NCI-H82 treated with DMSO at 0.1 percent for 48 hours (cell line): ENCODE results near the gene PNMA1.
"Not testable (repeated sequence)": the region's sequence is repeated elsewhere in the genome, so short reads cannot be mapped to it uniquely, and the experiment has no call there.

Experiments used
- DNase-seq: peaks from one replicate; lab custom pipeline; 2025; ENCODE audit not compliant: unreplicated experiment; lab: John Stamatoyannopoulos, UW

PNMA1 gene

DNA sequence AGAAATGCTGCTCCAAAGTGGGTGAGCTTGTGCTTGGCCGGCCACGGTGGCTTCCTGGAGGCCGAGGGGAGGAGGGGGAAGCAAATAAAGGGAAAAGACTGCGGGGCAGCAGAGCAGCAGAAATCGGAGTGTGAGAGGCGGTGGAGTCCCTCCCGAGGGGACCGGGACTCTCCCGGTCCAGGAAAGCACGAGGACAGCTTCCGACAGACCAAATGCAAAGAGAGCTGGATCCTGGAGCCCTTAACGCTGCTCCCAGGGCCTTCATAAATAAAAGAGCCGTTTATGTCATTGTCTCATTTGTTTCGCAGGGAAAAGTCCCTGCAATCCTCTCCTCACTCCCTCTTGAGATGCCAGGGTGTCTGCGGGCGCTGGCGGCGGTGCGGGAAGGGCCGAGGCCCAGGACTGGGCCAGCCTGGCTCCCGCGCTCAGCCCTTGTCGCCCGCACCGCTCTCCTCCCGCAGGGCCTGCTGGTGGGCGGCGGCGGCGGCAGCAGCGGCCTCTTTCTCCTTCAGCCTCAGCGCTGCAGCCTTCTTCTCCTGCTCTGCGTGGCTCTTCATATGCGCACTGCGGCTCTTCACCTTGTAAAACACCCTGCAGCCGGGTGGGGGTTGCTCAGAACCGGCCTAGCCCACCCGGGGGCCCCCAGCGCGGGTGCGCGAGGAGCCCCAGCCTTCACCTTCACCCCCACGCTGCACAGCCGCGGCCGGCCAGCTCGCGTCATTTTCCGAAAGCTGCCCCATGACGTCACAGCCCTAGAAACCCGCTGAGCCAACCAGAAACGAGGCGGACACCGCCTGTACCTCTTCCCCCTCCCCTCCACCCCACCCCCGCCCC lies 4.5 kb upstream of the PNMA1 start:
- no peak for DNase-seq

DNA sequence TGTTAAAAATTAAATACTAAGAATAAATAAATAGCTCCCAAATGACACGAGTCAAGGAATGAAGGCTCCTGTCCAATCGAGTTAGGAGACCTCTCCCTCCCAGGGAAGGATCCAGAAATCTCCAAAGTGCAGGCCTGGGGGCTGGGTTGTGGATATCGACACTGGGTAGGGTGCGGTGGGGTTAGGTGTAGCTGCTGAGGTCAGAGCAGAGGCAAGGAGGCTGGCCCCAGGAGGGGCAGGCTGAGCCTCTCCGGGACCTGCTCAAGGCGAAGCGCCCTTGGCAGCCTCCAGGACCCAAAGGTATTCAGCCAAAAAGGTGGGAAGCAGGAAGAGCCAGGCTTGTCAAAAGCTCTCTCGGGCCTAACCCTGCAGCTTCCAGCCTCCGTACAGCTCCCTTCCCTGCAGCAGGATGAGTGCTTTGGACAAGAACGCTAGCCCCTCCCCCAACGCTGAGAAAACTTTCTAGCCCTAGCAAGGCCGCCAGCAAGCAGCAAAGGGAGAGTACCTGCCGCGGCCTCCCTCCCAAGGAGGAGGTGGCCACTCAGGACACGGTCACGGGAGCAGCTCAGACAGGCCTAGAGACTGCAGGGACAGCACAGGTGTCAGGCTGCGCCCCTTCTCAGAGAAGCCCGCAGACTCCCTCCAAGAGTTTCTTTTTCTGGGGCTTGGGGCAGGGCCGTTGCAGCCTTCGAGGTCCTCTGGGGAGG lies 3.7 kb upstream of the PNMA1 start:
- DNase-seq, result no peak

DNA sequence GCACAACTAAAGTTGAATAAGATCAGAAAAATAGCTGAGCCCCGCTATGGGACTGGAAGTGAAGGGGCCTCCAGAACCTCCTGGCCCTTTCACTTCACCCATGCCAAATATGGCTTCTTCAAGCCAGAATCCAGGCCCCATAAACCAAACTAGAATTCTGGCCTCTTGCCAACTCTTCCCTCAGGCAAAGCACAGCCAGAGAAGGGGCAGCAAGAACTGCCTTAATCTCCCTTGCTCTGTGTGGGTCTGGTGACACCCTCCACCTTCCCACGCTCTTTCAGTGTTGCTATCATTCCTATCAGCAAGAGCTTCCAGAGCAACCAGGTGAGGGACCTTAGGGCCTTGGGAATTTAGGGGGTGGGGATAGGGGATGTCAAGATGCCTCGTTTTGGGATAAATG lies 3.1 kb upstream of the PNMA1 start:
- peak; percentile 4 for DNase-seq

DNA sequence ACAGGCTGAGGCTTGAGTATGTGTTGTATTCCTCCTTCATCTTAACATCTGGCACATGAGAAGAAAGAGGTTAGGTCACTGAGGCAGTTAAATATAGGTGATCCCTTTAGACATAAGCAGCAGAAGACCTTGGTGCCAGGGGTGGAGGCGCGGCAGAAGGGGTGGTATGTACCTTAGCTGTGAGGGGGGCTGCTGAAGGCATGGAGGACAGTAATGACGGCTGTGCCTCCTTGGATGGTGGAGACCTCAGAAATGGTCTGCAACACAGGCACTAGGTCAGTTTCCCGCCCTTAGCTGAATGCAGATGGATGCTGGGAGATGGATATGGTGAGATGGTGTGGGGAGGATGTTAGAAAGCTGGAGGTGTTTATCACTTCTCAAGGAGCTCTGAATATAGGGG lies 1.5 kb upstream of the PNMA1 start:
- DNase-seq, result no peak

DNA sequence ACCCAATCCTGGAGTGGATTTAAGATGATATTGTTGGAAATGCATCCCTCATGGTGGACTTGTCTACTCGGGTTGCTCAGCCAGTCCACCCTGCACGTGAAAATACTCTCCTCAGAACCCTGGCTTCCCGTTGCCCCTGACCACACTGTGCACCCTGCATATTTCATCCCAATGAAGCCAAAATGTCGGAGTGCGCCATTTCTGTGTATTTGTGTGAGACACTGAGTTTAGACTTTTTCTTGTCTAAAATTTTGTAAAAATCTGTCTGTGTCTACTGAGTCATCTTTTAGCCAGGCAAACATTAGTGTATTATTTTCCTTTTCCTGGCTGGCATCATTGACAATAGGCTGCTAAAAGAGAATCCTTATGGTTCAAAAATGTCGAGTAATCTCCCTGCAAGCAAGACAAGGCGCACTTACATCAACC lies 485 bp upstream of the PNMA1 start:
- no peak for DNase-seq

DNA sequence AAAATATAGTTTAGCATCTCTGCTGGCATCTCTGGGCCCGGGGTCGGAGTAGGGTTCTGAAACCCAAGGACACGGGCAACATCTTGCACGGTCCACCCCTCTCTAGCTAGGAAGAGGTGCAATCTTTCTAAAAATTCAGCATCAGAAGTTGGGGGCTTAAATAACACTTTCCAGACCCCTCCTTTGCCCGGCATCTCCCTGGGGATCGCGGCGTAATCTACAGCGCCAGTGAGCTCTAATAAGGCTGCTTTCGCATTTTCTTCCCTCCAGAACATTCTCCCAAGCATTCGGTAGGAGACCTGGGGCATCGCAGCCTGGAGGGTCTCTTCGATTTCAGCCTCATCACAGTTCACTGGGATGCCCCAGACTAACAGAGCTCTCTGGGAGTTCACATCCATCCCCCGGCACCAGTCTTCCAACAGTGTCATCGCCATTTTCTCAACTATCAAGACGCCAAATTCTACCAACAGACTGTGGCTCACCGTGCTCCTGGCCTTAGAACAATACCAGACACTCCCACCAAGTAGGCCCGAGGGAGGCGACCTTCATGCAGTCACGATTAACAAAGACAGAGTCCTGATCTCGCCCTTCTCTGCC lies 880 bp downstream of the PNMA1 start:
- no peak for DNase-seq

DNA sequence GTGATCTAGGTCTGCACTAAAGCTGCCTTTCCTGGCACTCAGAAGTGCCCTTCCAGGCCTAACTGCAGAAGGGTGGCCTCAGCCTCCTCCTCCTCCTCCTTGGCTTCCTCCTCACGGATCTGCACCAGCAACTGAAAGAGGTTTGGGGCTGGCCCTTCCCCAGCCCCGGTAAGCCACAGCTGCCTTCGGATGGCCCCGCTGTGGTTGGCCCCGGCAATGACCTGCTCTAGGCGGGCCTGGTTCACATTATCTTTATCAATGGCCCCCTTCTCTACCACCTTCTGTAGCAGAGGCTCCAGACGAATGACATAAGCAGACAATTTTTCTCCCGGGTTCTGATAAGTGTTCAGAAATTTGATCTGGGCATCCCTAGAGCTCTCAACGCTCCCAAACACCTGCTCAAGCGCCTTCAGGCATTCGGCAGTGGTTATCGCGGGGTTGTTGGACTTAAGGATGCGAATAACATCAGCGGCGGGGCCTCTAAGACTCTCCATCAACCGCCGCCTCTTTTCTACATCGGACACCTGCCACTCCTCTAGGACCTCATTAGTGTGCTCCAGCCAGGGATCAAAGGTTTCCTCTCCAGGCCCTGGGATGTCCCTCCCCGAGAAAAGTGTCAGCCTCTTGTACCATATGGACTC lies 1.5 kb downstream of the PNMA1 start:
- peak; percentile 8 for DNase-seq

DNA sequence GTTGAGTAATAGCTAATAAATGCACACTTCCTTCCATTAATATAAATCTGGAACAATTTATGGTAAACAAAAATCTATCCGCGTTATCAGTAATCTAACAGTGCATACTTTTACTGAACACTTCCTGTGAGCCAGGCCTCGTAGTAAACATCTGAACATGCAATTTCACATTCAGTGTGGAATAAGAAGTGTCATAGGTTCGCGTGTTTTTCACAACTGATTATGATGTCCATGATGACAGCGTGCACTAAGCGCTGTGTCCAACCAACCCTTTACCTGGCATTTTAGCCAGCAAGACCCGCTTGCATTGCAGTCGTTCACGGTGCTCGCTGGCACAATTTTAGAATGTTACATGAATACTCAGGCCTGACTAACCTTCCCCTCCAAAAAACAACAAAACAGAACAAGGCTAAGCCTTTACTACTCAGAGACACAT lies 2.1 kb downstream of the PNMA1 start:
- DNase-seq, result no peak

DNA sequence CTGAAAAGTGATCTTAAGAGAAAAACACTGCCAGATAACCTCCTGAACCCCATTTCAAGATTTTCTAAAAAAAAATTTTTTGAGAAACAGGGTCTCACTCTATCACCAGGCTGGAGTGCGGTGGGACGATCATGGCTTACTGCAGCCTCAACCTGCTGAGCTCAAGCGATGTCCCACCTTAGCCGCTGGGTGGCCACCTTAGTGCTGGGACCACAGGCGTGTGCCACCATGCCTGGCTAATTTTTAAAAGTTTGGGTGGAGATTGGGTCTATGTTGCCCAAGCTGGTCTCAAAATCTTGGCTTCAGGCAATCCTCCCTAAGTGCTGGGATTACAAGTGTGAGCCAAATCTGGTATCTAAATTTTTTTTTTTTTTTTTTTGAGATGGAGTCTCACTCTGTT lies 3.4 kb downstream of the PNMA1 start:
- DNase-seq, result no peak

DNA sequence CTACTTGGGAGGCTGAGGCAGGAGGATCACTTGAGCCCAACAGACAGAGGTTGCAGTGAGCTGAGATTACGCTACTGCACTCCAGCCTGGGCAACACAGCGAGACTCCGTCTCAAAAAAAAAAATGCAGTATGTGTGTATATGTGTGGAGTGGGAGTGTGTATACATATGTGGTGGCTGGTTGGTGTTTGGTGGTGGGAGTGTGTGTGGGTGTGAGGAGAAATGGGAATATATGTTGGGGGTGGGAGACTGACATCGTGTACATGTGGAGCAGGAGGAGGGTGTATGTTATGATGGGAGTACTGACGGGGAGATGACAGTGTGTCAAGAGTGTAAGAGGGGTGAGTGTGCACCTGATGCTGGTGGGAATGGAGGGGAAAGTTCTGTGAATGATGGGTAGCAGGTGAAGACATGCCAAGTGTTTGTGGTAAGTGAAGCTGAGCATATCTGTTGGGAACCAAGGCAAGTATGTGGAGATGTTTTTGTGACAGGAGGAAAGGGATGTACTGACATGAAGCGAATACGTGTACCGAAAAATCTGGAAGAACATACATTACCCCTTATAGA lies 4.2 kb downstream of the PNMA1 start:
- no peak for DNase-seq

DNA sequence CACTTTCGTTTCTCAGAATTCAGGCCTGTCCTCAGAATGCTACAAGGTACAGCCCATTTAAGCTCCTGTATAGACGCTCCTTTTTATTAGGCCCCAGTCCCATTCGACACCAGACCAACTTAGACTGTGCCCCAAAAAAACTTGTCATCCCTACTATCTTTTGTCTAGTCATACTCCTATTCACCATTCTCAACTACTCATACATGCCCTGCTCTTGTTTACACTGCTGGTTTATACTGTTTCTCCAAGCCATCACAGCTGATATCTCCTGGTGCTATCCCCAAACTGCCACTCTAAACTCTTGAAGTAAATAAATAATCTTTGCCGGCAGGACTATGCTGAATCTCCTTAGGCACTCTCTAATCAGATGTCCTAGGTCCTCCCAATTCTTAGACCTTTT lies 6.1 kb downstream of the PNMA1 start:
- DNase-seq, result not testable (repeated sequence)

DNA sequence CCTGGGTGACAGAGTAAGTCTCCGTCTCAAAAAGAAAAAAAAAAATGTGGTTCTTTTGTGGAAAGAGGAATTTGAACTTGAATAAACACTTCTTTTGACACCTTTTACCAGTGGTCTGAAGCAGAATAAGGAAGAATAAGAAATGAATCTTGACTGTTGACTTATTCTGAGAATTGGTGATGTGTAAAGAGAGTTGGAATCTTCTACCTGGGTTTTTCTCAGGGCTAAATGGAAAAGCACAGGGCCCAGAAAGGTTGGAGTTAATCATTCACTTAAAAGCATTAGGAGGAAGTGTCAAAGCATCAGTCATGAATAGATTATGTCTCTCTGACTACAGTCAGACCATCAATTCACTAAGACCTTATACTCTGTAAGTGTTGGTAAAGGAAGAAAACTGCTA lies 13.9 kb downstream of the PNMA1 start:
- DNase-seq, result no peak

DNA sequence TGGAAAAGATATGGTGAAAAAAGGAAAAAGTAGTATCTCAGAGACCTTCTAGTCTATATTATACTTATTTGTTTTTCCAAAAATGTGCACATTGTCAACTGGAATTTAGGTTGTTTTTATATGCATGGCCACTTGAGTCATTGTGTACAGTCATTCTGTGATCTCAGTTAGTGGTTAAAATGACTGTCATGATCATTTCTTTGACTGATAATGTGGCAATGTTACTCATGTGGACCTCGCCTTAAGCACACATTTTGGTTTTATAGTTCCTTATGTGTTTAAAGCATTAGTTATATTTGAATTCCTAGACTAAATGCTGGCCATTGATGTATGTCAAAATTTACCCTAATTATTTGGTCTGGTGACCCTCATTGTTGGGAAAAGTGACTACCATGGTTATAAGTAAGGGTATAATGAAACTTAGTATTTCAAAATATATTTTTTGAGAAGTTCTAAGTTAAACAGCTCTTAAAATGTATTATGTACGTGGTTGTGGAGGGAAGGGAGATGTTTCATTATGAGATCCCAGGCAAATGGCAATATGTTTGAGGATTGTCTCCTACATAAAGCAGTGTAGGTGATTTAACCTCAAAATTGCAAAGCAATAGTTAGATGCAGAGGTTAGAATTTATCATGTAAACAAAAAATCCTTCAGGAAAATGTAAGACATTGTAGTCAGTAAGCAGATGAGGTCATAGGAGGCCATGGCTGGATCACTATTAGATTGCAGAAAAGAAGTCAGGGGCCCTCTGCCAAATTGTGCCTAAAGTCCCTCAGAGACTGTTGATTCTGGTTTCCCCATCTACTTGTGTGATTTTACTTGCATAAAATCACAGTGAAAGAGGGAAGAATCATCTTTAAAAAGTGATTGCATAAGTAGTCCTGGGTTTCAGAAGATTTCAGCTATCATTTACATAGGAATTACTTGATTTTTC lies 17.5 kb downstream of the PNMA1 start:
- no peak for DNase-seq

DNA sequence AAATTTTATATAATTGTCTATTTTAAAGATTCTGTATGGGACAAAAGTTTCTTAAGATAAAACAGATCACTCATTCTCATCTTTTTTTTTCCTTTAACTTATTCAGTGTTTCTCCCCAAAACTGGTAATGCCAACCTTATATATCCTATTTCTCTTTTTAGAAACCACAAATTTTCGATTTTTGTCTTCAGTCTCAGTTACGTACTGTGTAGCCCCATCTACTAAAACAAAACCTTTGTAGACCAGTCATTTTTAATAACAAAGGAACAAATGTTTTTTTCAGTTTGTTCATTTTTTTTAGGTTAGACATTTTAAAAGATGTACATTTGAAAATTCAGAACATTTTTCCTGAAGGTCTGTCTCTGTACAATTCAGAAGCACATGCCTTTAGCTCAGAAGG lies 18.2 kb downstream of the PNMA1 start:
- no peak for DNase-seq

DNA sequence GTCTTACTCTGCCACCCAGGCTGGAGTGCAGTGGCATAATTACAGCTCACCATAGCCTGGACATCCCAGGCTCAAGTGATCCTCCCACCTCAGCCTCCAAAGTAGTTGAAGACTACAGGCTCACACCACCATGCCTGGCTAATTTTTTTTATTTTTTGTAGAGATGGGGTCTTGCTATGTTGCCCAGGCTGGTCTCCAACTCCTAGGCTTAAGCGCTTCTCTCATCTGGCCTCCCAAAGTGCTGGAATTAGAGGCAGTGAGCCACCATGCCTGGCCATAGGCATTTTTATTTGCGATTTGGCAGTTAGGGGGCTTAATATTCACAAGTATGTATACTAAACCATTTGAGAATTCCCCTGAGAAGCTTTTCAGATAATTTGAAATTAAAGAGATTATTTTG lies 19.1 kb downstream of the PNMA1 start:
- DNase-seq, result no peak

DNA sequence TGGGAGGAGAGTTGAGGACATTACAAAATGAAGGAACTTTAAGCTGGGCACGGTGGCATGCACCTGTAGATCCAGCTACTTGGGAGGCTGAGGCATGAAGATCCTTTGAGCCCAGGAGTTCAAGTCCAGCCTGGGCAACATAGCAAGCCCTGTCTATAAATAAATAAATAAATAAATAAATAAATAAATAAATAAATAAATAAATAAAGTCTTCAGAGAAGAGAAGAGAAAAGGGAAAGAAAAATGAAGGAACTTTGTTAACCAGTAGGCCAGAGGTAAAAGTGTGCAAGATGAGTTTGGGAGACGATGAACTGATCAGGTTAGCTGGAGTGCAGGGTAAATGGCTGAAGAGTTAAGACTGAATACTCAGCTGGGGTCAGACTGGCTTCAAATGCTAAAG lies 20.1 kb downstream of the PNMA1 start:
- DNase-seq, result no peak

DNA sequence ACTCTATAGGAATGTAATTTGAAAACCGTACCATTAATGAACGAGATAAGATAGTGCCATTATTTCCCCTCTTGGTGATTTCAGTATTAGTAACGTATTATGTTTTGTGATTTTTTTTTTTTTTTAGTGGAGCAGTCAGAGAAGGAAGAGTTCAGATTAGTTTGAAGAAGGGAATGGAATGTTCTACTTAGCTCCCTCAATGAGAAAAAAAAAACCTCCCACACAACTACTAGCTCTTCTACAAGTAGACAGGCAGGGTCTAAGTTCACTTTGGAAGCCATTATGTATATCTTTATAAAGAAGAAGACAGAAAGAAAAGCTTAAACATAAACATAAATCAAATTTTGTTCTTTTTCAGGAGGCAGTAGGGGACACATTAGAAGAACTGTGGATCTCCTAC lies 27.3 kb downstream of the PNMA1 start:
- no peak for DNase-seq

DNA sequence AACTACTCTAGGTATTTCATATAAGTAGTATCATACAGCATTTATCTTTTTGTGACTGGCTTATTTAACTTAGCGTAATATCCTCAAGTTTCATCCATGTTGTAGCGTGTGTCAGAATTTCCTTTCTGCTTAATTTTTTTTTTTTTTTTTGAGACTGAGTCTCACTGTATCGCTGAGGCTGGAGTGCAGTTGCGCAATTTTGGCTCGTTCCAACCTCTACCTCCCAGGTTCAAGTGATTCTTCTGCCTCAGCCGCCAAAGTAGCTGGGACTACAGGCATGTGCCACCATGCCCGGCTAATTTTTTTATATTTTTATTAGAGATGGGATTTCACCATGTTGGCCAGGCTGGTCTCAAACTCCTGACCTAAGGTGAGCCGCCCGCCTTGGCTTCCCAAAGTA lies 28.9 kb downstream of the PNMA1 start:
- DNase-seq, result no peak

DNA sequence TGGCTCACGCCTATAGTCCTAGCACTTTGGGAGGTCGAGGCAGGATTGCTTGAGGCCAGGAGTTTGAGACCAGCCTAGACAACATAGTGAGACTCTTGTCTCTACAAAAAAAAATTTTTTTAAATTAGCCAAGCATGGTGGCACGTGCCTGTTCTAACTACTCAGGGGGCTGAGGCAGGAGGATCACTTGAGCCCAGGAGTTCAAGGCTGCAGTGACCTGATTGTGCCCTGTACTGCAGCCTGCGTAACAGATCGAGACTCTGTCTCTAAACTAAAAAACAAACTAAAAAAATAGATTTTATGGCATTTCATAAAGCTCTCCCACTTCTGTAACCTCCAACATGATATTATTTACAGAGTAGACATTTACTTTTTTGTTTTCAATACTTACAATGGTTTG lies 29.6 kb downstream of the PNMA1 start:
- DNase-seq, result no peak

DNA sequence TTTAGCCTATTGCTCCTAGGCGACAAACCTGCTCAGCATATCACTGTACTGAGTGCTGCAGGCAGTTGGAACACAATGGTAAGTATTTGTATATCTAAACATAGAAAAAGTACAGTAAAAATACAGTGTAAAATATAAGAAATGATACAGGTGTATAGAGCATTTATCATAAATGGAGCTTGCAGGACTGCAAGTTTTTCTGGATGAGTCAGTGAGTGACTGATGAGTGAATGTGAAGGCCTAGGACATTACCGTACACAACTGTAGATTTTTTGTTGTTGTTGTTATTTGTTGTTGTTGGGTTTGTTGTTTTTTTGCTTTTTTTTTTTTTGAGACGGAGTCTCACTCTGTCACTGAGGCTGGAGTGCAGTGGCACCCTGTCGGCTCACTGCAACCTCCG lies 33.4 kb downstream of the PNMA1 start:
- no peak for DNase-seq
